Panc1 (cell line): ENCODE data around the gene RWDD1. TPM values are rescaled to one million over a fixed set of nuclear protein-coding genes. Genes with fewer than 3 reads are reported as not detected.

Experiments
- ATAC-seq: fragments of 200-7000 bp; cut with Tn5 transposase; 2 replicates; pipeline ENCODE4 v1.9.1; 2020; ENCODE audit warnings: mild to moderate bottlenecking, moderate library complexity
- BruUV-seq: library from RNA; stranded (reverse); fragments of 400-500 nt; replicated peaks from 2 replicates; lab custom pipeline; 2021; lab: Mats Ljungman, UMichigan
- CTCF ChIA-PET: fragments of 300-600 bp; sonication (Branson Sonifier 250); formaldehyde crosslinking; loops from one replicate; lab custom pipeline; 2022; ENCODE audit warnings: antibody characterized with exemption; lab: Charles Lee
- POLR2A ChIA-PET: fragments of 300-600 bp; sonication (Branson Sonifier 250); formaldehyde crosslinking; loops from one replicate; lab custom pipeline; 2022; ENCODE audit warnings: antibody characterized with exemption; lab: Charles Lee
- DNase-seq: peaks from one replicate; pipeline ENCODE4 v3.0.0-alpha.2; 2010; ENCODE audit warnings: low read depth, low spot score
- H3K27ac ChIP-seq: 2 replicates; pipeline ENCODE4 v1.5.1; 2011; ENCODE audit warnings: mild to moderate bottlenecking, low read length, inconsistent platforms
- H3K27me3 ChIP-seq: fragments of 200-500 bp; sonication (Bioruptor generic); 2 replicates; pipeline ENCODE4 v1.6.0; 2014; ENCODE audit warnings: low read length, inconsistent platforms; ENCODE audit not compliant: control insufficient read depth, insufficient read depth
- H3K36me3 ChIP-seq: fragments of 200-500 bp; sonication (Bioruptor generic); 2 replicates; pipeline ENCODE4 v1.5.1; 2014; ENCODE audit warnings: inconsistent platforms, mild to moderate bottlenecking, low read length, moderate library complexity; ENCODE audit not compliant: control insufficient read depth, insufficient read depth
- H3K4me1 ChIP-seq: 2 replicates; pipeline ENCODE4 v1.5.1; 2011; ENCODE audit warnings: inconsistent platforms, mild to moderate bottlenecking, low read length, moderate library complexity; ENCODE audit not compliant: control insufficient read depth, insufficient read depth
- H3K4me3 ChIP-seq, 2 experiments: 2 replicates each; pipeline ENCODE4 v1.5.1; 2011 to 2012; ENCODE audit warnings: low read depth in 2 of 2, low read length in 2 of 2, mild to moderate bottlenecking in 2 of 2, inconsistent platforms in 1 of 2, moderate library complexity in 1 of 2
- H3K9me3 ChIP-seq: fragments of 200-500 bp; sonication (Bioruptor generic); 2 replicates; pipeline ENCODE4 v1.5.1; 2014; ENCODE audit warnings: low read depth, mild to moderate bottlenecking, inconsistent platforms, low read length, moderate library complexity; ENCODE audit not compliant: control insufficient read depth, insufficient read depth
- CTCF ChIP-seq: fragments of 450-650 bp; IDR thresholded peaks from 2 replicates; pipeline ENCODE4 v1.5.1; 2017; ENCODE audit warnings: mild to moderate bottlenecking
- POLR2AphosphoS5 ChIP-seq: IDR thresholded peaks from 2 replicates; pipeline ENCODE4 v1.6.1; 2012; ENCODE audit warnings: mild to moderate bottlenecking, low read depth, low read length, moderate library complexity
- REST ChIP-seq, 2 experiments: IDR thresholded peaks; 2 replicates each; pipeline ENCODE4 v1.6.1; 2011 to 2012; ENCODE audit warnings: low read depth in 2 of 2, control low read depth in 1 of 2, low read length in 1 of 2, mild to moderate bottlenecking in 1 of 2, moderate library complexity in 1 of 2; ENCODE audit not compliant: insufficient read depth in 1 of 2
- SIN3A ChIP-seq: IDR thresholded peaks from 2 replicates; pipeline ENCODE4 v1.6.1; 2012; ENCODE audit warnings: low read depth, mild to moderate bottlenecking, low read length, moderate library complexity, borderline replicate concordance; ENCODE audit not compliant: insufficient read depth
- in situ Hi-C: cut with HindIII; loops from 2 replicates; pipeline ENCODE4 v1.10.0; 2016; ENCODE audit warnings: low sequenced_read_pairs, low pct_unique_long_range_greater_than_20kb
- intact Hi-C: fragments of 100-400 bp; cut with micrococcal nuclease; formaldehyde crosslinking; loops from one replicate; pipeline ENCODE4 v1.10.0; 2022; ENCODE audit not compliant: unreplicated experiment
- total RNA-seq: library from RNA; stranded (reverse); gene quantifications from one replicate; pipeline ENCODE4 v1.2.1, GENCODE V29; 2021; ENCODE audit not compliant: unreplicated experiment

The RWDD1 gene
- total RNA-seq, 1 experiment from 2014 or later: 68.0 TPM

- intact Hi-C loops: no loop called here
- DNase-seq (no peak), ATAC-seq (no peak)
- no TSS peak for BruUV-seq
- Histone ChIP-seq H3K9me3 (no peaks in the 10 kb centered on the region), H3K27me3 (peaks cover 60% of the 10 kb centered on the region), H3K4me3 (no peak overlapping the region), H3K27ac (no peak overlapping the region), H3K36me3 (no peaks in the 10 kb centered on the region), H3K4me1 (no peaks in the 10 kb centered on the region)
- TF ChIP-seq SIN3A (no peak), POLR2AphosphoS5 (no peak), CTCF (no peak), REST (IDR thresholded peaks at IDR 0.05; ENCODE audit: insufficient read depth in 1 of 2, low read depth in 2 of 2, low read length in 1 of 2) (no peak)
- in situ Hi-C loops: no loop called here
- CTCF ChIA-PET: interaction anchor here (0.6 kb wide), 1 partner anchor 514 kb away, joined by 3 read pairs; no protein-coding TSS in a partner anchor
- POLR2A ChIA-PET: interaction anchor here (0.6 kb wide), 1 partner anchor 85 kb away, joined by 3 read pairs; no protein-coding TSS in a partner anchor
Measured at GRCh38 chr6:116542426-116542825, 28.9 kb upstream of the RWDD1 start.

DNA sequence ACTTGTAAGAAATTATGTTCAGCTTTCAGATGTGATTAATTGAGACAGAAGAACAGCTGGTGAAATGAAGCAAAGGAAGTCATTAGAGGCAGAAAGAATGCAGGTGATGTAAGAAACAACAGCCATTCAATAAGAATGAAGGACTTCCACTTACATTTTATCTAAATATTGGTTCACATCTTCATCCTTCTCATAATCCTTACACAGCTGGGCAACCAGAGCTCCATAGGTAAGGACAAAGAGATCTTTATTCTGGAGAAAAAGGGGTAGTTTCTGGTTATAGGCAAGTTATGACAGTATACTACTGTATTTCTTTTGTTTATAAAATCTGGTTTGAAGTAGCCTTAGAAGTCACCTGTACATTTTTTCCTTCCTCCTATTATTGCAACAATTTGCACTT lies 28.2 kb upstream of the RWDD1 start:
- in situ Hi-C loops: no loop called here
- no peak overlapping the region for H3K27ac ChIP-seq

More for the DNA sequence above, 28.2 kb upstream of the RWDD1 start:
- Histone ChIP-seq H3K36me3 (no peaks in the 10 kb centered on the region), H3K27me3 (peaks cover 59% of the 10 kb centered on the region), H3K9me3 (no peaks in the 10 kb centered on the region), H3K4me1 (no peaks in the 10 kb centered on the region), H3K4me3 (no peak overlapping the region)
- BruUV-seq: no TSS peak
- ATAC-seq (no peak), DNase-seq (no peak)
- no peak for TF ChIP-seq REST (IDR thresholded peaks at IDR 0.05; ENCODE audit: insufficient read depth in 1 of 2, low read depth in 2 of 2, low read length in 1 of 2)
- ChIA-PET CTCF (no interaction called here), POLR2A (no interaction called here)
- intact Hi-C loops: no loop called here
